Measurements from ENCODE around the gene IFNLR1.

Gene IFNLR1

DNA sequence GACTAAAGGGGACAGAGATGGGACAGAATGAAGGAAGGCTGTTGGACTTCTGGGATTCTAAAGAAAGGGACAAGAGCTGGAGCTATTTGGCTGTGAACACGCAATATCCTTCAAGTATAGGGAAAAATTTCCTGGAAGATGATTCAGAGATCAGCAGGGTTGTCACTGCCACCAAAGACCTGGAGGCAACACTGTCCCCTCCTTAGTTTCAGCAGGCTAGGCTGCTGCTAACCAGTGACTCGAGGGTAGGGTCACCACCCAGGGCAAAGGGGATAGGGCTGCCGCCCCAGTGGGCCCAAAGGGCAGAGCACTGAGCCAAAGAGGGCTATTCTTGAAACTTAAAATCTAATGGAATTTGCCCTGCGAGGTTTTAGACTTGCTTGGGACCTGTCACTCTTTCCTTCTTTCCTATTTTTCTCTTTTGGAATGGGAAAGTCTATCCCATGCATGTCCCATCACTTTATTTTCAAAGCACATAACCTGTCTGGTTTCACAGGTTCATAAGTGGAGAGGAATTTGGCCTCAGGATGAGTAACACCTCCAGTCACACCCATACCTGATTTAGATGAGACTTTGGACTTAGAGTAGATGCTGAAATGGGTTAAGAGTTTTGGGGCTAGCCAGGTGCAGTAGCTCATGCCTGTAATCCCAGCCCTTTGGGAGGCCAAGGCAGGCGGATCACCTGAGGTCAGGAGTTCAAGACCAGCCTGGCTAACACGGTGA is 11.9 kb downstream of the IFNLR1 start:
- DNase-seq = no peak

DNA sequence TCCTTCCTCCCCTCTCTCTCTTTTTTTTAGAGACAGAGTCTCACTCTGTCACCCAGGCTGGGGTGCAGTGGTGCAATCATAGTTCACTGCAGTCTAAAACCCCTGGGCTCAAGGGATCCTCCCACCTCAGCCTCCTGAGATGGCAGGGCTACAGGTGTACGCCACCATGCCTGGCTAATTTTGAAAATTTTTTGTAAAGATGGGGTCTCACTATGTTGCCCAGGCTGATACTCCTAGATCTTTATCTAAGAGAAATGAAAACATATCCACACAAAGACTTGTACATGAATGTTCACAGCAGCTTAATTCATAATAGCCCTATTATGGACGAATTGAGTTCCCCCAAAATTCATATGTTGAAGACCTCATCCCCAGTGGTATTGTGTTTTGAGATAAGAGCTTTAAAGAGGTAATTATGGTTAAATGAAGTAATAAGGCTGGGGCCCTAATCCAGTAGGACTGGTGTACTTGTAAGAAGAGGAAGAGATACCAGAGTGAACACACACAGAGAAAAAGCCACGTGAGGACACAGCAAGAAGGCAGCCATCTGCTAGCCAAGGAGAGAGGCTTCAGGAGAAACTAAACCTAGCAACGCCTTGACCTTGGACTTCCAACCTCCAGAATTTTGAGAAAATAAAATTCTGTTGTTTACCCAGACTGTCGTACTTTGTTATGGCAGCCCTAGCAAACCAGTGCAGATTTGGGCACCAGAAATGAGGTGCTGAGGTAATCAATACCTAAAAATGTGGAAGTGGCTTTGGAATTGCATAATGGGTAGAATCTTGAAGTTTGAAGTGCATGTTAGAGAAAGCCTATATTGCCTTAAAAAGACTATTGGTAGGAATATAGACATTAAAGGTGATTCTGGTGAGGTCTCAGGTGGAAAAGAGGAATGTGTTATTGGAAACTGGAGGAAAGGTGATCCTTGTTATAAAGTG is 13.2 kb downstream of the IFNLR1 start:
- no peak for DNase-seq

DNA sequence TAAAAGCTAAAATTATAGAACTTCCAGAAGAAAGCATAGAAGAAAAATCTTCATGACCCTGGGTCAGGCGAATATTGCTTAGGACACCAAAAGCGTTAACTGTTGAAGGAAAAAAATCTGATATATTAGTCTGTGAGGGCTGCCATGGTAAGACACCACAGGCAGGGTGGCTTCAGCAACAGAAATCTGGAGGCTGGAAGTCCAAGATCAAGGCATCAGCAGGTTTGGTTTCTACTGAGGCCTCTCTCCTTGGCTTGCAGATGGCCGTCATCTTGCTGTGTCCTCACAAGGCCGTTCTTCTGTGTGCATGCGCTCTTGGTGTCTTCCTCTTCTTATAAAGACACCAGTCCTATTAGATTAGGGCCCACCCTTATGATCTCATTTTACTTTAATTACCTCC is 14.5 kb downstream of the IFNLR1 start:
- no peak for DNase-seq

DNA sequence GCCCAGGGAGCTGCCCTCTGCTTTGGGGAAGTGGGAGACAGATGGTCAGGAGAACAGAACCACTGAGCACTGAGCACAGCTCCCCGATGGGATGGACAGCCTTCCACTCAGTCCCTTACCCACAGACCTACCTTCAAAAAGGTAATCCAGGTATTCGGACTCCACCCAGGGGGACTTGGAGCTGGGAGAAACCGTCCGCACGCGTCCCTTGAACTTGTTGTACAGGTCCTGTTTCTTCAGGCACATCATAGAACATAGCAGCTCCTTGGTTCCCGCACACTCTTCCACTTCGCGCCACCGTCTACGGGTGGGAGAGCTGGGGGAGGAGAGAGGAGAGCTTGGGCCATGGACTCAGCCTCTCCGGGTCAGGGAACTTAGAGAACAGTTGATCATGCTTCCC is 17.8 kb downstream of the IFNLR1 start:
- no peak for DNase-seq

DNA sequence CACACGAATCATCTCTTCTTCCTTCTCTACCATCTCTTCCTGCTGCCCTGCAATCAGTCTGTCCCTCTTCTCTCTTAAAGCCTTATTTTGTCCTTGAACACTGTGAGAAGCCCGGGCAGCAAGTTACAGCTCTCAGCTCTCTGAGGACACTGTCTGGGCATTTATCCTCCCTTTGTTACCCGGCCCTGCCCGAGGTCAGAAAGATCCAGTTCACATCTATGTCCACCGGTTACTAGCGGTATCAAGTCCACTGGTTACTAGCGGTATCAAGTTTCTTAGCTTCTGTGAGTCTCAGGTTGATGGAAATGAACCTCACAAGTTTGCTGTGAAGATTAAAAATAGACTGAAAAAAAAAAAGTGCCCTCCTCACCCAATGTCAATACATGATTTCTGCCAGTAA is 18.8 kb downstream of the IFNLR1 start:
- DNase-seq = no peak

DNA sequence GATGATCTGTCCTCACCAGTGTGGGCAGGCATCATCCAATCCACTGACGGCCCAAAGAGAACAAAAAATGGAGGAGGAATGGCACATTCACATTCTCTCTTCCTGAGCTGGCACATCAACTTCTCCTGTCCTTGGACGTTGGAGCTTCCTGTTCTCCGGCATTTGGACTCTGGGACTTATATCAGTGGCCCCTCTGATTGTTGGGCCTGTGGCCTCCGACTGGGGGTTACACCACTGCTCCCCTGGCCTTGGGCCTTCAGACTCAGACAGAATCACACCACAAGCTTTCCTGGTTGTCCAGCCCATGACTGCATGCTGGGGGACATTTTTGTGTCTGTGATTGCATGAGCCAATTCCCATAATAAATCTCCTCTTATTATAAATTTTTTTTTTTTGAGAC is 20.1 kb downstream of the IFNLR1 start:
- DNase-seq = no peak

DNA sequence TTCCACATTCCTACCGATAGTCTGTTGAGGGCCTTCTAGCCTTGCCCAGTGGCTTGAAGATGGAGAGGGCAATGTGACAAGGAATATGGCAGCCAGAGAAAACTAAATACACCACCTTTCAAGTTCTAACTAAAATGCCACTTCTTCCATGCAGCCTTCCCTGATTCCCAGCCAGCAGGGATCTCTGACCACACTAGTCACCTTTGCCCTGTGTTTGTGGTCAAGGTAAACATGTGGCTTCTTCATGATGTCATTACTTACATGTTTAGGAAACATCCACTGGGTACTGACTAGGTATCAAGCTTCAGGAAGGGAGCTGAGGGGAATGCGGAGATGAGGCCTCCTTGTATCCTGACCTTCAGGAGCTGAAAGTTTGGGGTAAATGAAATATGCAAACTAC is 21.6 kb downstream of the IFNLR1 start:
- DNase-seq = no peak

DNA sequence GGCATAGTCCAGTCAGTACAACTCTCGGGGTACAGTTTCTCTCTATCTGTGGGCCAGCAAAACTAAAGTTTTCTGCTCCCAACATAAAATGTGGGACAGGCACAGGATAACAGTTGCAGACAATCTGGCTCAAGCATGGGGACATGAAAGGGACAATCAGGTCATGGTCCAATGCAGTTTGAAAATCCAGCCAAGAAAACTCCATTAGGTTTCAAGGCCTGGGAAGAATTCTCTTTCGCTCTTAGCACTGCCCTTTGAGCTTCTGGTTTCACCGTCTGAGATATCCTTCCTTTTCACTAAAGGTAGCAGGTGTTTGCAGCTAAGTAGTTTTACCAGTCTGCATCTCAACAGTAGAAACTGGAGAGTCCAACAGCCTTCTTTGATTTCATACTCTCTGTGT is 23.1 kb downstream of the IFNLR1 start:
- no peak for DNase-seq

DNA sequence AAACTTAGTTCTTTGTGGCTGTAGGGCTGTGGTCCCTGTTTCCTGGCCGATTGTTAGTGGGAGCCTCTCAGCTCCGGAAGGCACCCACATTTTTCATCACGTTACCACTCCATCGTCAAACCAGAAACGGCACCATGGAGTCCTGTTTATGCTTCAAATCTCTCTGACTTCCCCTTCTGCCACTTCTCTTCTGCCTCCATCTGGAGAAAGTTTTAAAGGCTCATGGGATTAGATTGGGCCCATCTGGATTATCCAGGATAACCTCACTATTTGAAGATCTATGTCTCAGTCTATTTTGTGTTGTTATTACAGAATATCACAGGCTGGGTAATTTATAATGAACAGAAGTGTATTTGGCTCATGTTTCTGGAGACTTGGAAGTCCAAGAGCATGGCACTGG is 24.9 kb downstream of the IFNLR1 start:
- DNase-seq = no peak

DNA sequence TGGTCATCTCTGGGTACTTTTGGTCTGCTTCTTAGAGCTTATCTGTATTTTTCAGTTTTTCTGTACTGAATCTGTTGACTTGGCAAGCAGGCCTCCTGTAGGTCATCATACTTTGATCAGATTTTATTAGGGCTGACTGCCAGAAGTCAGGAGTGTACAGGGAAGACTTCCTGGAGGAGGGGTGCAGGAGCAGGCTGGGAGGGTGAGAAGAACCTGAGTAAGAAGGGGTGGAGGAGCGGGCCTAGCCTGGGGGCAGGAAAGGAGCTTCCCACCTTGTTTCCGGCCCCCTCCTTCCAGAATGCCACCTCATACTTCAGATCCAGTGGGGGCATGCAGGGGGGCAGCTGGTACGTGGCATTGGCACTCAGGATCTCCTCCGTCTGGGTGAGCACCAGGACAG is 25.8 kb downstream of the IFNLR1 start:
- DNase-seq = no peak

DNA sequence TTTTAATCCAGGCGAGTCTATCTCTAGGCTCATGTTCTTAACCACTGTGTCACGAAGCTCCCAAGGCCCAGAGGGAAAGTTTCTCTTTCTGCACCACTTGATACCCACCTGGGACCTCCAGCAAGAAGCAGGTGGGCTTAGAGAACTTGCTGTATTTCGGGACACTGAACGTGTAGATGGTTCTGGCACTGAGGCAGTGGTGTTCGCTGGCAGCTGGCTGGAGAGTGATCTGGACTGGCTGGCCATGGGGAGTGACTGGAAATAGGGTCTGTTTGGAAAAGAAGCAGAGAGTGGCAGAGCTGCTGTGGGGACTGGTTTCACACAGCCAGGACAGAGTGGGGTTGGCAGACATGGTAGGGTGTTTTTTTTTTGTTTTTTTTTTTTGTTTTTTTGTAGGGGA is 27.7 kb downstream of the IFNLR1 start:
- DNase-seq = no peak

DNA sequence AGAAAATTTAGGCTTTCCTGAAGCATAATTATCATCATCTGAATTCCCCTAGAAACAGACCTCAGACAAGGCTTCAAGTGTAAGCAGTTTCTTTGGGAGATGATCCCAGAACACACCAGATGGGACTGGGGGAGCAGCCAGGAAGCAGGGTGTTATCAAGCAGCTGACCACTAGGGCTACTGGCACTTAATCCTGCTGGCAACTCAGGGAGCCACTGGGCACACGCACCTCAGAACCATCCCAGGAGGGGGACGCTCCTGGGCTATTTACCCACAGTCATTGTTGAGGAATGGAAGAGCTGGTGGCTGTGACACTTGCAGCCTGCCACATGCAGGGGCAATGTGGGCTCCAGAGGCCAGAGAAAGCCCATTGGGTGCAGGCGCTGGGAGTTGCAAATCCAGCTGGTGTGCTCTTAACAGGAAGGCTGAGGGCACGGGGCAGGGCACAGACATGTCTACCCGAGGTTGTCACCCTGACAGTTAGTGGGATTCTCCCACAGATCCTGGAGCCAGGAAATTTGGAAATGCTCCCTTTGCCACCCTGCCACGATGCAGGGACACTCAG is 29.1 kb downstream of the IFNLR1 start:
- DNase-seq = peak; percentile 71 to 88

DNA sequence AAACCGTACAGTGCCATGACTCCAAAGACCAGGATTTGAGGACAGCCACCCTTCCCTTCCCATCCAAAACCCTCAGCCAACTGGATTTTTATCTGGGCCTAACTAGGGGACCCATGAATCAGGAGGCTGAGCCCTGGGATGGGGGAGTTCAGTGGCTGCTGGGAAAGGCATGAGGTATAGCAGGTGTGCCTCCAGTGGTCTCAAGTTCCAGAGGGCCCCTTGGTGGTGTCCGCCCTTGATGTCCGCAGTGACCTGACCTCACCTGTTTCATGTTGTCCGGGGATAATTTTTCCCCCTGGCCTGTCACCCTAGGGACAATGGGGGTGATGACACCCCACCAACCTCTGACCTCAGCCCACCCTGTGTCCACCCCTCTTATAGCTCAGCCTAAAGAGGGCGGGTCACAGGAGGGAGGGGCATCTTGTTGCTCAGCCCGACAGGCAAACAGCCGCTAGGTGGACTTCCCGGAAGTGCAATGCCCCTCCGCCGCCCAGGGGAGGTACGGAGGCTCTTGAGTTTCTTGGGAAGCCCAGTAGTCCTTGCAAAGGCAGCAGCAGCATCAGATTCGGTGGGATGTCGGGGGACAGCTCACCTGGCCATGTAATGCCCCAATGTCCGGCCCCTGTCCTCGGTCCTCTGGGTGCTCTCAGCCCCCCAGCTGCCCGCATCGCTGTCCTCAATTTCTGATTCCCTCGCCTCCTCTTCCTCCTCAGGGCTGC is 30.4 kb downstream of the IFNLR1 start:
- no peak for DNase-seq

DNA sequence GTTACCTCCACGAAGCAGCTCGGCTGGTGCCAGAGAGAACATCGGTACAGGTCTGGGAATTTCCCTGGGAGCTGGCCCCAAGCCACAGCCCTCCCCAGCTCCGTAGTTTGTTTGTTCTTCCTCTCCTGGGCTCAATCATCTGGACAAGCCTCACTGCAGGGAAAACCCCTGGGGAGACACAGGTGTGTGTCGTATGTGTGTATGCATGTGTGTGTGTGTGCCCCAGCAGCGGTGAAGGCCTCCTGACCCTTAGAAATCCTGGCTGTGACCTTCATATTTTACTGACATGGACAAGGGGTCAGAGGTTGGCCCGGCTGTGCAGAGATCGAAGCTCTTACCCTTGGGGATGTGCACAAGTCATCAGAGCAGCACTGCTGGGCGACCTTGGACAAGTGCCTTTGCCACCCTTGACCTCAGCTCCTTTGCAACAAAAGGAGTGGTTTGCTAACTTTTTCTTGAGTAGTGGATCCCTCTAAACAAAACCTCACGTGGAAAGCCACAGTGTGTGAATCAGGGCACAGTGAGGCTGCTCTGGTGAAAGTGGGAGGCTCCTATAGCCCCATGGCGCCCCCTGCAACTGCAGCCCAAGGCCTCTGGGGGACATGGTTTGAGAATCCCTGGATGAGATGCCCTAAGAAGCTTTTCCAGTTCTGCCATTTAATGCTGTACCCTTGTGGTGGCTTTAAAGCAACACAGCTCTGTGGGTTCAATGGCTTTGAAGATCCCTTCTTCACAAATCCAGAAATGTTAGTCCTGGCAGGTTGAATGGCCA is 31.9 kb downstream of the IFNLR1 start:
- DNase-seq = no peak

DNA sequence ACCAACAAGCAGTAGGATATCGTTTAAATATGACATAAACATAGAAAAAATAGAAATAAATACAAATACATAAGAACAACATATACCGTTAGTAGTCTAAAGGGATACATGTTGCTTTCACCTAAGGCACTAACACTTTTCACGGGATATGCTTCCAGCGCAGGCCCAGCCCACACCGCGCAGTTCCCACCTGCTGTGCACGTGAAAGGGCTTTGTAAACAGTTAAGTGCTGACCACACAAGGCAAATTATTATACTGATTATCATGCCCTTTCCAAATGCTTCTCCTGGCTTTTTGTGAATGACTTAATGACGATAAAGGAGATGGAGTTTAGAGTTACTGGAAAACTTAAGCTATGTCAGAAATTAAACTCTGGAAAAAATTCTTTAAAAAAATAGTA is 32.9 kb downstream of the IFNLR1 start:
- DNase-seq = no peak

DNA sequence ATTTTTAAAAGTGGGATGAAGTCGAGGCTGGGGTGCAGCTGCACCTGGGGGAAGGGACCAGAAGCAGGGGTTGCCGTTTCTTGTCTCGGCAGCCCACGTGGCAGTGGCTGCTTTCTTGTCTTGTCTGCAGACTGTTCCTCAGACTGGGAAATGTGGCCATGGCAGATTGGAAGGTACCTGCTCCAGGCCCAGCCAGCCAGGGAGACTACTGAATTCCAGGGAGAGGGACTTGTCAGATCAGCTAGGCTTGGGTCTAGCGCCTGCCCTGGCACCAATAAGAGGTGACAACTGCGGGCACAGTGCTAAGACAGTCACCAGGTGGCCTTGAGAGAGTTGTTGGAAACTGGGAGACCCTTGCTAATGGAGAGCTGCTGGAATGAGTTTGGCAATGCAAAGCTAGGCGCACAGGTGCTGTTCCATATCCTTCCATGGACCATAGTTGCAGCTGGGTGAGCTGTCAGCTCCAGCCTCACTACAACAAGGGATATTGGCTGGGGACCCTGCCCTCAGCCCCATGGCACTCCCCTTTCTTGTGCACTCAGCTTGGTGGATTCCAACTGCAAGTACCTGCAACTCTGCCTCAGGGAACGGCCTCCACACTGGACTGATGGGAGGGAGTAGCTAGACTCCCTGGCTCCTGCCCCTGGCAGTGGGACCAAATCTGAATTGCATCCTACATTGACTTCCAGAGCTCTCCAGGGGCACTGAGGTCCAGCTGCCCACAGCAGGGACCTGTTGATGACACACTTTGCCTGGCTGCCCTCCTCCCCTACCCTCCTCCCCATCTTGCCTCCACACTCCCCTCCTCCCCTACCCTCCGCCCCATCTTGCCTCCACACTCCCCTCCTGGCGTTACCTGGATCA is 34.2 kb downstream of the IFNLR1 start:
- no peak for DNase-seq

DNA sequence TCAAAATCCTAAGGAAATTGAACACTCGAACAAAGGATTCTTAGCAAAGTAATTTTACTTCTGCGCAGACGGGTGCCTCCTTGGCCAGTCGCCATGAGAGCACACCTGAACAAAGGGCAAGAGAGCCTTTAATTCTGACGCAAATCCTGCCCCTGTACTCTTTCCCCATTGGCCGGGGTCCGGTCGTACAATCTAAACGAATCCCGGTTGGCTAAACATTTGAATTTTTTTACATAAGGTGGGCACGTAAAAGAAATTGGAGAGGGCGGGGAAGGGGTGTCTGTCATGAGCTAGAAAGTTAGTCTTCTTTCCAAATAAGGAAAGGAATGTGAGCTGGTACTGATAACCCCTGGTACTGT is 35.9 kb downstream of the IFNLR1 start:
- DNase-seq = no peak

DNA sequence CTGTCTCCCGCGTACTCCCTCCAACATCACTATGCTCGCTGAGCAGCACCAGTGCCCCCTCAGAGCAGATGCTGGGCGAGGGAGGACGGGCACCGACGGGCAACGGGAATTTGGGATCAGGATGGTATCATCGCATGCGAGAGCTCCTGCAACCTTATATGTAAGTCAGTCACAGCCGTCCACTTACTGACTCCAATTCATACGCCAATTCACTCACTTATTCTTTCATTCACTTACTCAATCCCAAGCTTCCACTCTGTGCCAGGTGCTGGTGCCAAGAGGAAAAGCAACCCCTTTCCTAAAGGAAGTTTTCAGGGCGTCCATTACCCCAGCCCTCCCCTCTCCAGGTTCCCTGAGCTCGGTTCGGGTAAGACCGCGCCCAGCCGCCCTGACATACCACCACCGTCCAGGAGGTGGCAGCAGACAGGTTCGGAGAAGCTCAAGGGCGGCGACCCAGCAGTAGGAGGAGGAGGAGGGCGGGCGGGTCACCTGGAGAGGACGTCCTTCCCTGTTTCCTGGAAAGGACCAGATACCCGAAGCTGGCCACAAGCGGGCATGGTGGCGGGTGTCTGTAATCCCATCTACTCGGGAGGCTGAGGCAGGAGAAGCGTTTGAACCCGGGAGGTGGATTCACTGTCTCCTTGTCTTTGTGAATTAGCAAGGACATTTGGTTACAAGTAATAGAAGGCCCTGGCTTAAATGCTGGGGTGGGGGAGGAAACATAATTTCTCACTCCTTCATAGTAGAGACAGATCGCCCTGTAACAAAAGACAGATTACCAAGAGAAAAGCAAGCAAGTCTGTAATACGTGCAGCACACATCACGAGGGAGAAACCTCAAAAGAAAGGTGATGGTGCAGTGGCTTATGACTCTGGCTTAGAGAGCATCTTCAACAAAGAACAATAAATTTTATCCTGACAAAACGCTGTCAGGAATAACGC is 36.6 kb downstream of the IFNLR1 start:
- peak; percentile 37 to 56 for DNase-seq

DNA sequence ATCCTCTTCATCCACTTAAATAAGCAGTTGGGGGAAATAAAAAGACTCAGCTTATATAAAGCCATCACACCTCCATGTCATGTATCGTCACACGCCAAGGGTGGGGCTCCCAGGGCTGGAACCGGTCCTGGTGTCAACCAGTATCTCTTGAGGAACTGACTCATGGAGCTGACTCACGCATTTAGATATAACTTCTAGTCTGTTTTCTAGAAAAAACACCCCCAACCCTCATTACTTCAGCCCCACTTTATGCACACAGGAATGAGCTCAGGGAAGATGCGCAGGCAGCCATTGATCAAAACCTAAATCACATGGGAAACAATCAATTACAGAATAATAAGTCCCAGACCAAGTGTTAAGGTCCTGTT is 37.2 kb downstream of the IFNLR1 start:
- DNase-seq = no peak

DNA sequence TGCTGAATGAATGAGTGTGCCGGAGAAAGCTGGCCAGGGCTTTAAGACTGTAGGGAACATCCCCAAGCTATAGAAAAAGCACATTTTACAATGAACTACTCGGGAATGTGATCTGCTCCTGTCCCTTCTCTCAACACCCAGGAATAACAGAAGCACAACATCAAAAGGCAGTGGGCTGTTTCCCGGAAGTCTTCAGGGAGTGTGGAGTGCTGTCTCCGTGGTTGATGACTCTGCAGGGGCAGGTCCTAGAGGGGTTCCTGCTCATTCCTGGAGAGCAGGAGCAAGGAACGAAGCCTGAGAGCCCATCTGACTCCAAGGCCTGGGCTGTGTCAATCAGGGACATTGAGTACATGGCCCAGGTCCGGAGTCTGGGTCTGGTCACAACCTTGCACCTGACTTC is 39.3 kb downstream of the IFNLR1 start:
- no peak for DNase-seq
